ENCODE data around the gene HTR2A. TPM values are rescaled to one million over a fixed set of nuclear protein-coding genes. Genes with fewer than 3 reads are reported as not detected.

The HTR2A gene
- total and polyA plus RNA-seq, 10 of the 15 experiments (the other 5 are each of a cell fraction or from before 2014, with no cell fraction given): not detected

- H3K79me2 ChIP-seq (ENCODE audit: control insufficient read depth, insufficient read depth, low read length): no peaks in the 10 kb centered on the region
- no TSS peak for BruUV-seq (replicated peaks)
- ChIA-PET RAD21 (ENCODE audit: unreplicated experiment) (no interaction called here), CTCF (interaction anchor here (1.2 kb wide), 1 partner anchor 8 kb away, joined by 3 read pairs; no protein-coding TSS in a partner anchor), SMC1A (ENCODE audit: uncharacterized antibody, unreplicated experiment) (no interaction called here), POLR2A (no interaction called here)
- no peaks in the 10 kb centered on the region for H3K36me3 ChIP-seq (ENCODE audit: control insufficient read depth in 2 of 2, insufficient read depth in 2 of 2, low read length in 1 of 2)
- DNase-seq (ENCODE audit: low read depth, low spot score) (no peak), ATAC-seq (no peak), FAIRE-seq (no peak)
- H3K9me3 ChIP-seq (replicated peaks; ENCODE audit: control insufficient read depth, insufficient read depth, low read length): no peaks in the 10 kb centered on the region
- H3K4me2 ChIP-seq (ENCODE audit: control insufficient read depth, insufficient read depth): no peak overlapping the region
- no peak for TF ChIP-seq NRF1 (conservative IDR thresholded peaks at IDR 0.05; ENCODE audit: low read depth, low read length)
- no peak for TF ChIP-seq RAD21 (IDR thresholded peaks at IDR 0.05; ENCODE audit: insufficient read depth, low read depth, low read length)
- TF ChIP-seq EED (IDR thresholded peaks at IDR 0.05; ENCODE audit: low read depth): no peak
- no peak for TF ChIP-seq NFYB (IDR thresholded peaks at IDR 0.05; ENCODE audit: insufficient read depth, low read depth, low read length)
- TF ChIP-seq BCL3 (IDR thresholded peaks at IDR 0.05; ENCODE audit: borderline replicate concordance, insufficient read depth, low read depth, low read length, poor library complexity, severe bottlenecking): no peak
- TF ChIP-seq RELA (IDR thresholded peaks at IDR 0.05; ENCODE audit: borderline replicate concordance, partially characterized antibody): no peak
- intact Hi-C loops (cut with micrococcal nuclease; ENCODE audit: unreplicated experiment) (no loop called here), in situ Hi-C loops (cut with MboI) (no loop called here)
- H3K4me3 ChIP-seq: no peak overlapping the region
- no peaks in the 10 kb centered on the region for H3K4me1 ChIP-seq (ENCODE audit: control insufficient read depth, insufficient read depth, low read length)
- no peak overlapping the region for H3K27ac ChIP-seq (ENCODE audit: control insufficient read depth, insufficient read depth)
- no peak overlapping the region for H3K9ac ChIP-seq (ENCODE audit: control insufficient read depth, insufficient read depth, low read length)
- H2AFZ ChIP-seq (ENCODE audit: control insufficient read depth, low read depth, low read length): no peak overlapping the region
- peaks cover 0 to 3% of the 10 kb centered on the region in 2 experiments; a peak in 1 of 4 replicates for H3K27me3 ChIP-seq (replicated peaks in 1 of 2; ENCODE audit: control insufficient read depth in 2 of 2, insufficient read depth in 2 of 2, low read length in 1 of 2)
- H4K20me1 ChIP-seq (ENCODE audit: control insufficient read depth, insufficient read depth): no peaks in the 10 kb centered on the region
Observed at GRCh38 chr13:46906405-46906804, 9.6 kb upstream of the HTR2A start.

- 36% methylated on average over 3 of the region's 3 CpGs for WGBS (ENCODE audit: insufficient coverage, insufficient replicate concordance, low lambda C conversion rate, missing lambda C conversion rate)
- ChIA-PET POLR2A (no interaction called here), CTCF (no interaction called here), SMC1A (ENCODE audit: uncharacterized antibody, unreplicated experiment) (no interaction called here), RAD21 (ENCODE audit: unreplicated experiment) (no interaction called here)
- H3K4me3 ChIP-seq: no peak overlapping the region
- H3K9ac ChIP-seq (ENCODE audit: control insufficient read depth, insufficient read depth, low read length): no peak overlapping the region
- H3K4me1 ChIP-seq (ENCODE audit: control insufficient read depth, insufficient read depth, low read length): no peaks in the 10 kb centered on the region
- no peaks in the 10 kb centered on the region for H3K79me2 ChIP-seq (ENCODE audit: control insufficient read depth, insufficient read depth, low read length)
- no peaks in the 10 kb centered on the region for H3K36me3 ChIP-seq (ENCODE audit: control insufficient read depth in 2 of 2, insufficient read depth in 2 of 2, low read length in 1 of 2)
- ATAC-seq: peak; percentile 47; the same call in 1 of the 3 replicates
- no peaks in the 10 kb centered on the region for H3K27me3 ChIP-seq (replicated peaks in 1 of 2; ENCODE audit: control insufficient read depth in 2 of 2, insufficient read depth in 2 of 2, low read length in 1 of 2)
- H3K27ac ChIP-seq (ENCODE audit: control insufficient read depth, insufficient read depth): no peak overlapping the region
- BruUV-seq (replicated peaks): no TSS peak
- FAIRE-seq: peak; percentile 47
- no peak overlapping the region for H3K4me2 ChIP-seq (ENCODE audit: control insufficient read depth, insufficient read depth)
- intact Hi-C loops (cut with micrococcal nuclease; ENCODE audit: unreplicated experiment) (no loop called here), in situ Hi-C loops (cut with MboI) (no loop called here)
- H3K9me3 ChIP-seq (replicated peaks; ENCODE audit: control insufficient read depth, insufficient read depth, low read length): no peaks in the 10 kb centered on the region
- TF ChIP-seq YY1 (IDR thresholded peaks at IDR 0.05; ENCODE audit: low read depth, low read length) (peak; percentile 50; the same call in 1 of the 2 replicates), CTCF (IDR thresholded peaks at IDR 0.05 in 2 of 3, conservative IDR thresholded peaks at IDR 0.05 in 1 of 3; ENCODE audit: control insufficient read depth in 2 of 3, extremely low read depth in 1 of 3, insufficient read depth in 1 of 3, low read depth in 3 of 3, low read length in 3 of 3) (peak in 2 of 3 experiments; percentile 41 to 51; a peak in 3 of 6 replicates), RAD21 (IDR thresholded peaks at IDR 0.05; ENCODE audit: insufficient read depth, low read depth, low read length) (peak; percentile 65), RB1 (IDR thresholded peaks at IDR 0.05; ENCODE audit: borderline replicate concordance) (no peak), SMC3 (IDR thresholded peaks at IDR 0.05; ENCODE audit: borderline replicate concordance, low read length) (peak; percentile 39; the same call in 1 of the 2 replicates)
- H2AFZ ChIP-seq (ENCODE audit: control insufficient read depth, low read depth, low read length): no peak overlapping the region
- no peak for DNase-seq (ENCODE audit: low read depth, low spot score)
- no peaks in the 10 kb centered on the region for H4K20me1 ChIP-seq (ENCODE audit: control insufficient read depth, insufficient read depth)
Observed at GRCh38 chr13:46905249-46905648, 8.4 kb upstream of the HTR2A start.

All from GM12878 (cell line).